Measurements from ENCODE around the gene B4GALNT3.

B4GALNT3 gene

DNA sequence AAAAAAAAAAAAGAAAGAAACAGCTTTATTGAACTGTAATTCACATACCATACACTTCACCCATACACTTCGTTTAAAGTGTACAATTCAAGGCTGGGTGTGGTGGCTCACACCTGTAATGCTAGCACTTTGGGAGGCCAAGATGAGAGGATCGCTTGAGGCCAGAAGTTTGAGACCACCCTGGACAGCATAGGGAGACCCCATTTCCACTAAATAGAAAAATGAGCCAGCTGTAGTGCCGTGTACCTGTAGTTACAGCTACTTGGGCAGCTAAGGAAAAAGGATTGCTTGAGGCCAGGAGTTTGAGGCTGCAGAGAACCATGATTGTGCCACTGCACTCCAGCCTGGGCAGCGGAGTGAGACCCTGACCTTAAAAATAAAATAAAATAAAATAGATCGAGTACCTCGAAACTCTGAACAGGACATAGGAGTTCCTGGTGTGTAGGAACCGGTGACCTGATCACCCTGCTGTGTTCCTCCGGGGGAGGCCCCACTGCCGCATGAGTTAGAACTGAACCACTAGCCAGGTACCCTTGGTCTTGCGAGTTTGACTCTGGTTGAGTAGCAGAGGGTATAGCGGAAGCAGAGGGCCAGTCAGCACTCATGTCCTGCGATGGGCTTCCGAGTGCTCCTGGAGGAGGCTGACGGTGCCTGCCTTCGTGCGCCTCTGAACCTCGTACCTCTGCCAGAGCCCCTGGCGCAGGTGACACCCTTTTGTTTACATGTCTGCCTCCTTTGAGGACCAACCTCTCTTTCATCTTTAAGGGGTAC lies 80.0 kb downstream of the B4GALNT3 start:
- no peak overlapping the region for H3K4me3 ChIP-seq (ENCODE audit: low read depth, low read length)
- TF ChIP-seq POLR2A (IDR thresholded peaks at IDR 0.05; ENCODE audit: extremely low read depth, insufficient read length) (no peak), MYC (IDR thresholded peaks at IDR 0.05; ENCODE audit: low read depth, low read length) (no peak)
- TF ChIP-seq, protein P1, sequence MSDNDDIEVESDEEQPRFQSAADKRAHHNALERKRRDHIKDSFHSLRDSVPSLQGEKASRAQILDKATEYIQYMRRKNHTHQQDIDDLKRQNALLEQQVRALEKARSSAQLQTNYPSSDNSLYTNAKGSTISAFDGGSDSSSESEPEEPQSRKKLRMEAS (IDR thresholded peaks at IDR 0.05; ENCODE audit: low read depth, low read length): no peak
- DNase-seq (ENCODE audit: low read depth): no peak

GRCh38 chr12:541676-542324 lies 82.1 kb downstream of the B4GALNT3 start:
- no peak overlapping the region for H3K4me3 ChIP-seq (ENCODE audit: low read depth, low read length)
- TF ChIP-seq, protein P1 (IDR thresholded peaks at IDR 0.05; ENCODE audit: low read depth, low read length): no peak
- TF ChIP-seq CTCF (IDR thresholded peaks at IDR 0.05; ENCODE audit: low read depth, low read length) (no peak), MYC (IDR thresholded peaks at IDR 0.05; ENCODE audit: low read depth, low read length) (no peak), POLR2A (IDR thresholded peaks at IDR 0.05; ENCODE audit: extremely low read depth, insufficient read length) (no peak)
- DNase-seq (ENCODE audit: low read depth): no peak

DNA sequence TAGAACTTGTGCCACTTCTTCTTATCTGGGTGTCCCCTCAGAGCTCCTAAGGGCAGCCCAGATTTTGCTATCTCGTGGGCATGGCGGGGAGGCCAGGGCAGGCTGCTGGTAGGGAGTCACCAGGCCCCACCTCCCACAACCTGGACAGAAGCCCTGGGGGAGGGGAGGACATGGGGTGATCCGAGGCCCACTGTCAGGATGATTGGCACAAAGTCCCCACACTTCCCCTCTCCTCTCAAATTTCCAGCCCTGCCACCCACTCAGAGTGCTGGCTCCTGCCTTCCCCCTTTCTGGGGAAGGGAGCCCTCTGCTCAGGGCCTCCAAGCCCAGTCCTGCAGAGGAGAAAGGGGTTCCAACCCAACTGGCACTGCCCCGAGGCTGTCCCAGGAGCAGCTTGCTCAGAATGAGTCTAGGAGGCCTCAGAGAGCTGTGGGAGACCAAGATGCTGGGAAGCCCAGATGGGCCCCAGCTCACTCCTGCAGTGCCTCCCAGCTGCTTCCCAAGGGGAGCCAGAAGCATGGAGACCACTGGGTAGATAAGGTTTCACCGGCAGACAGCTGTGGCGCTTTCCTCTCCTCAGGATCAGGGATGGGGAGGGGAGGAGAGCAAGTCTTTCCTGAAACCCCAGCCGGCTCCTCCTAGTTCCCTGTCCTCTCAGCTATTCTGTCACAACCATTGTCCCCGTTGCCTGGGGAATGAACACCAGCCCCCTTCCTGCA lies 82.8 kb downstream of the B4GALNT3 start:
- no peak overlapping the region for H3K4me3 ChIP-seq (ENCODE audit: low read depth, low read length)
- TF ChIP-seq, protein P1 (IDR thresholded peaks at IDR 0.05; ENCODE audit: low read depth, low read length): no peak
- TF ChIP-seq MYC (IDR thresholded peaks at IDR 0.05; ENCODE audit: low read depth, low read length) (no peak), POLR2A (IDR thresholded peaks at IDR 0.05; ENCODE audit: extremely low read depth, insufficient read length) (no peak), CTCF (IDR thresholded peaks at IDR 0.05; ENCODE audit: low read depth, low read length) (no peak)
- no peak for DNase-seq (ENCODE audit: low read depth)

DNA sequence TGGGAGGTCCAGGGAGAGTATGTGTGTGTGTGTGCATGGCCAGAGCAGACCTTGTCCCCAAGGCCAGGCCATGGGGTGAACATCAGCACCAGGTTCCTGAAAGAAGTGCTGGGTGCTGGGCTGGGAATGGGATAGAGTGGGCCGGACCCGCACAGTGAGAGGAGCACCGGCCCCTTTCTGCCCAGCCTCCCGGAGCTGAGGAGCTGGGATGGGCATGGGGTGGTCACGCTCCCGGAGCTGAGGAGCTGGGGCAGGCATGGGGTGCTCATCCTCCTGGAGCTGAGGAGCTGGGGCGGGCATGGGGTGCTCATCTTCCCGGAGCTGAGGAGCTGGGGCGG lies 83.3 kb downstream of the B4GALNT3 start:
- no peak for DNase-seq (ENCODE audit: low read depth)
- TF ChIP-seq MYC (IDR thresholded peaks at IDR 0.05; ENCODE audit: low read depth, low read length): no peak
- TF ChIP-seq, protein P1 (IDR thresholded peaks at IDR 0.05; ENCODE audit: low read depth, low read length): no peak
- no peak overlapping the region for H3K4me3 ChIP-seq (ENCODE audit: low read depth, low read length)

- no peak overlapping the region for H3K4me3 ChIP-seq (ENCODE audit: low read depth, low read length)
- TF ChIP-seq POLR2A (IDR thresholded peaks at IDR 0.05; ENCODE audit: extremely low read depth, insufficient read length) (no peak), MYC (IDR thresholded peaks at IDR 0.05; ENCODE audit: low read depth, low read length) (no peak), CTCF (IDR thresholded peaks at IDR 0.05; ENCODE audit: low read depth, low read length) (no peak)
- TF ChIP-seq, protein P1 (IDR thresholded peaks at IDR 0.05; ENCODE audit: low read depth, low read length): no peak
- no peak for DNase-seq (ENCODE audit: low read depth)
These were observed 84.4 kb downstream of the B4GALNT3 start for GRCh38 chr12:544142-544541.

GRCh38 chr12:544941-545635 lies 85.3 kb downstream of the B4GALNT3 start:
- H3K4me3 ChIP-seq (ENCODE audit: low read depth, low read length): no peak overlapping the region
- no peak for TF ChIP-seq MYC (IDR thresholded peaks at IDR 0.05; ENCODE audit: low read depth, low read length)
- TF ChIP-seq, protein P1 (IDR thresholded peaks at IDR 0.05; ENCODE audit: low read depth, low read length): no peak
- TF ChIP-seq POLR2A (IDR thresholded peaks at IDR 0.05; ENCODE audit: extremely low read depth, insufficient read length): no peak
- TF ChIP-seq CTCF (IDR thresholded peaks at IDR 0.05; ENCODE audit: low read depth, low read length): no peak
- peak; percentile 52 for DNase-seq (ENCODE audit: low read depth)

Measured in NB4 (cell line).